Hematopoietic multipotent progenitor cell treated with erythropoietin and hydrocortisone succinate and interleukin-3 and kit ligand, for 8 days (in vitro differentiated cells): ENCODE data around the gene SLC4A1.

Experiments used
- DNase-seq: peaks from one replicate; pipeline ENCODE4 v3.0.0-alpha.2; 2015

Gene SLC4A1

DNA sequence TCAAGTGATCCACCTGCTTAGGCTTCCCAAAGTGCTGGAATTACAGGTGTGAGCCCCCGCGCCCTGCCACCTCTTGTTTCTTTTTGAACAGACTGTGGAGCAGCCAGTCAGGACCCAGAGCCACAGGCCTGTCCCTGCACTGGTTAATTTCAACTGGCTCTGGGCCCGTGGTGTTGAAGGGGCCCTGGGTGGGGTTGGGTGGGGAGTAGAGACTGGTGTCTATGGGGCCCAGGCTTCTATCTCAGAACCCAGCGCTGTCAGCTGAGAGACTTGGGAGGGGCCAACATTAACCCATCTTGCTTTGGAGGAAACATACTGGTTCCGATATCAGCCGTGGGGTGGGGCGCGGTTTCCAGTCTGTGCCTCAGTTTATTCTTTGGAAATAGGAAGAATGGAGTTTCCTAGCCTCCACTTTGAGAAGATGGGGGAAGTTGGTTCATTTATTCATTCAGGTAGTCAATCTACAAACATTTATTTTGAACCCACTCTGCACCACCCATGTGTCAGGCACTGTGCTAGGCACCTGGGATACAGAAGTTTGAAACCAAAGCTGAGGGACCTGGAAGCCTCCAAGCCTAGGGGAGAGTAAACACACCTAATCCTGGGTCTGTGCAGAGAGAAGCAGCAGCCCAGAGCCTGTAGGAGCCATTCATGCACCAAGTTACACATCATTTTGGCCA lies 15.5 kb upstream of the SLC4A1 start:
- peak; percentile 96 for DNase-seq

- DNase-seq = no peak
Observed at GRCh38 chr17:44282264-44282663, 14.3 kb upstream of the SLC4A1 start.

DNA sequence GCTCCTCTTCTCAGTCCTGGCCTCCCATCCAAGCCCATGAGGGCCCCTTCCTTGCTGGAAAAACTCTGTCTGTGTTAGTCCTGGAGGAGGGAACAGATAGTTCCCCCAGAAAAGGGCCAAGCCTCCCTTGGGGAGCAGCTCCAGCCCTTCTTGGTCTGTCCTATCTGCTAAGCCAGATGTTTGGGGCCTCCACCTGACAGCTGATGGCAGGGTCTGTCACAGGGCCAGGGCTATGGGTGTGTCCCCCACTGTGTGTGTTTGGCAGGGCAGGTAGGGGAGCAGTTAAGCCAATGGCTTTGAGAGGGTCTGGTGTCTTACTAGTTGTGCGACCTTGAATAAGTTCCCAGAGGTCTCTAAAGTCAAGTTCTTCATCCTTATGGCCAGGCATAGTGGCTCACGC lies 13.6 kb upstream of the SLC4A1 start:
- peak; percentile 96 for DNase-seq

- no peak for DNase-seq
Observed at GRCh38 chr17:44280392-44280937, 12.5 kb upstream of the SLC4A1 start.

DNA sequence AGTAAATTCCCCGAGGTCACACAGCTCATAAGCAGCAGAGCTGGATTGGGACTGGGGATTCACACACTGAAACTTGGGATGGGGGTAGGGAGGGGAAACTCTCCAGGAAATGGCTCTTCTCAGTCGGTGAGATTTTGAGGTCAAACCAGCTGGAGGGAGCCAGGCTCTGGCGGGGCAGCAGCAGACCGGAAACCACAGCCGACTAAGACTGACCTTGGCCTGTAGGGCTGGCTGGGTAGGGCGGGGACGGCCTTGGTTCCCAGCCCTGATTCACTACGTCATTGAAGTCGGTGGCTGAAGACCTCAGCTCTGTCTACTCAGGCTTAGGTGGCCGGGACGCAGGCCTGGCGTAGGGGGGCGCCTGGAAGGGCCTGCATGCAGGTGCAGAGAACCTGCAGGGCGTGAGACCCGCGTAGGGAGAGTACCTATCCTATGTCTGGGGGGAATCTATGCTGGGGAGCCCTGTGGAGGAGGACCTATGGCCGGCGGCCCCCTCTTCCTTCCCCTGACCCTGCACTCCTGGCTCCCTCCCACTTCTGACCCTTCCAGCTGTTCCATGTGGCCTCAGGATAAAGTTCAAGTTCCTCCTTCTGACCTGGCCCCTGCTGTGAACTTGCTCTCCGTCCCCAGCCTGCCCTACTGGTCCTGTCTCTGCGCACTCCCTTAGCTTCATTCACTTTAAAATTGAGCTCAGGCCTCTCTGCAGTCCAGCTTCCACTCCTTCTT lies 11.9 kb upstream of the SLC4A1 start:
- DNase-seq = peak; percentile 54

DNA sequence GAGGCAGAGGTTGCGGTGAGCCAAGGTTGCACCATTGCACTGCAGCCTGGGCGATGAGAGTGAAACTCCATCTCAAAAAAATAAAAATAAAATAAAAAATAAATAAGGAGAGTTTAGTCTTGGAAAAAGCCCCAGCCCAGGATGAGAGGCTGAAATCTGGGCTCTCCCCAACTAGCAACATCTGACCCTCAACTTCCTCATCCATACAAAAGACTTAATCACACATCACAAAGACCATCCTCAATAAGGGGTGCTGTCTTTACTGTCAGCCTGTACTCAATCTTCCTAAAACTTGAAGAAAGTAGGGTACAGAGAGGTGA lies 11.4 kb upstream of the SLC4A1 start:
- DNase-seq = no peak

DNA sequence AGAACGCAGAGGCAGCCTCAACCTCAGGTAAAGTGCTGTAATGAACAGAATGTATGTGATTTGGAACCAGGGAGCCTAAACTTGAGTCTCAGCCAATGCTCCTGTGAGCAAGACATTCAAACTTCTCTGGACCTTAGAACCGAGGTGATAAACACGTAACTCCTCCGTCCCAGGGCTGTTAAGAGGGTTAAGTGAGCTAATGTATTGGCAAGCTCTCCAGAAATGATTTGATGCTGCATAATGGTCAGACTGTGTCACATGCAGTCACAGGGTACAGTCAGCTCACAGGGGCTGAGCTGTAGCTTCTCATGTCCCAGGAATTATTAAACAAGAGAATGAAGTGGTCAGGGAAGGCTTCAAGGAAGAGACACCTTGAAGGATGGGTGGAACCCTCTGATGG lies 10.0 kb upstream of the SLC4A1 start:
- no peak for DNase-seq

DNA sequence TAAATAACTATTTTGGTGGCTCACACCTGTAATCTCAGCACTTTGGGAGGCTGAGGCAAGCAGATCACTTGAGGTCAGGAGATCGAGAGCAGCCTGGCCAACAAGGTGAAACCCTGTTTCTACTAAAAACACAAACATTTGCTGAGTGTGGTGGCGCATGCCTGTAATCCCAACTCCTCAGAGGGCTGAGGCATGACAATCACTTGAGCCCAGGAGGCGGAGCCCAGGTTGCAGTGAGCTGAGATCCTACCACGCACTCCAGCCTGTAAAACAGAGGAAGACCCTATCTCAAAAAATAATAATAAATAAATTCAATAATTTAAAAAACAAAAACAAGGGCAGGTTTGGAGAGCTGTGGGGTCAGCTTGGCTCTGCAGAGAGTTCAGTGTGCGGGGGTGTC lies 5.7 kb upstream of the SLC4A1 start:
- no peak for DNase-seq

DNA sequence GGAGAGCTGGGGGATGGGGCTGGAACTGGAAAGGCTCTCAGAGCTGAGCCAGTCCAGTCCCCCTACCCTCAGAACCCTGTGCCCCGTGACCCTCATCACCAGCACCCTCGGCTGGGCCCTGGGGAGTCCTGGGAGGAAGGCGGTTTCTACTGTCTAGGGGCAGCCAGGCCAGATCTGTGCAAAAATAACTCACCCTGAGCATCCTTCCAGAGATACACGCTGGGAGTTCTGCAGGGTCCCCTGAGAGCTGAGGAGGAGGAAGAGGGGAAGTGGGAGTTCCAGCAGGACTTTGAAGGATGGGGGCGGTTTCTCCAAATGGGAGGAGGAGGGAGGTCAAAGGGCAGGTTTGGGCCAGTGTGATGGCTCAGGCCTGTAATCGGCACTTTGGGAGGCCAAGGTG lies 5.0 kb upstream of the SLC4A1 start:
- DNase-seq = no peak

DNA sequence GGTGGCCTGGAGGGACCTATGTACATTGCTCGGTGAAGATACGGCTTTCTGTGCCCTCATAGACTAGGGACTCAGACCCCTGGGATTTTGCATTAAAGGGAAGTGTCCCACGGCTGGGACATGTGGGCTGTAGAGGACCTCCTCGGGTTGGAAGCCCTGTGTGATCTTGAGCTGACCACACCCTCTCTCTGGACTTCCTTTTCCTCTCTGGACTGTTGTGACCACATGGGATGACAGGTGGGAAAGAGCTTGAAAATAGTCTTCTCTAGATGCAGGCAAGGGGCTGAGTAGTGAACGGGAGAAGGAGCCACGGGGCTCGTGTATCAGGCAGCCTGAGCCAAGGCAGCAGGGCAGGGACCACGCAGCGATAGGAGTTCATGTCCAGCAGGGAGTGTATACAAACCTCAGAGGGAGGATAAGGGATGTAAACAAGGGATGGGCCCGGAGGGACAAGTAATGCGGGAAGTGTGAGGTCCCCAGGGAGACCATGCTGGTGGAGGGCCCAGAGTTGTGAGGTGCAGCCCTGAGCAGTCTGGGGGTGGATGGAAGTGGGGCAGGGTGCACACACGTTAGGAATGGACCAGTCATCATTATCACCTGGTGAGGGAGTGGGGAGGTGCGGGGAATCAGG lies 4.5 kb upstream of the SLC4A1 start:
- no peak for DNase-seq

DNA sequence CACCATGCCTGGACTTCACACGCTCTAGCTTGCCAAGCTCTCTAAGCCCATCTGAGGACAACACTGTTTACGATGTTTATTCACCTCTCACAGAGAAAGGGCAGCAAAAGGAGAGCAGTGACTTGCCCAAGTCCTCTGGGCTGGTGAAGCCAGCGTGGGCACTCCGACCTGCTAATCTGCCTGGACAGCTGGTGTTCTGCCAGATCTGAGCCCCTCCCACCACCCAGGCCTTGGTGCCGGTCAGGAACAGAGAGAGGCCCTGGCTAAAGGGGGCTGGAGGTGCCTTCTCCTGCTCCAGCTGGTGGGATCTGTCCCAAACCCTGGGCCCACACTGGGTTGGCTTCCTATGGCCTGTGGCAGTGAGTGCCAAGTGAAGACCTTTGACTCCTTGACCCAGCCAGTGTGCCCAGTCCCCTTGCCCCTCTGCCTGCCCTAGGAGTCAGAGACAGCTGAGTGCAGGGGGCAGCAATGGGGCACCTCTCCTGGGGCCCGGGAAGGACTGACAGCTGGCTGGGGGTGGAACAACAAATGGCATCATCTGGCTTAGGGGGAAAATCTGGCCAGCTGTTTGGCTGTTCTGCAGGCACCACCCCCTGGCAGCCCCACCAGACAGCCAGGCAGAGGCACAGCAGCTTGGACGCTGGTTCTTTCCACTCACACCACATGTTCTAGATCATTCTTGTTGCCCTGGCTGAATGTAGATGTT lies 1.8 kb upstream of the SLC4A1 start:
- peak; percentile 50 for DNase-seq

GRCh38 chr17:44268709-44269534 lies 987 bp upstream of the SLC4A1 start:
- peak; percentile 69 for DNase-seq

GRCh38 chr17:44267165-44267455 lies 825 bp downstream of the SLC4A1 start:
- no peak for DNase-seq

GRCh38 chr17:44266402-44267164 lies 1.4 kb downstream of the SLC4A1 start:
- DNase-seq = peak; percentile 99

- DNase-seq = no peak
Observed at GRCh38 chr17:44263345-44263902, 4.5 kb downstream of the SLC4A1 start.

DNA sequence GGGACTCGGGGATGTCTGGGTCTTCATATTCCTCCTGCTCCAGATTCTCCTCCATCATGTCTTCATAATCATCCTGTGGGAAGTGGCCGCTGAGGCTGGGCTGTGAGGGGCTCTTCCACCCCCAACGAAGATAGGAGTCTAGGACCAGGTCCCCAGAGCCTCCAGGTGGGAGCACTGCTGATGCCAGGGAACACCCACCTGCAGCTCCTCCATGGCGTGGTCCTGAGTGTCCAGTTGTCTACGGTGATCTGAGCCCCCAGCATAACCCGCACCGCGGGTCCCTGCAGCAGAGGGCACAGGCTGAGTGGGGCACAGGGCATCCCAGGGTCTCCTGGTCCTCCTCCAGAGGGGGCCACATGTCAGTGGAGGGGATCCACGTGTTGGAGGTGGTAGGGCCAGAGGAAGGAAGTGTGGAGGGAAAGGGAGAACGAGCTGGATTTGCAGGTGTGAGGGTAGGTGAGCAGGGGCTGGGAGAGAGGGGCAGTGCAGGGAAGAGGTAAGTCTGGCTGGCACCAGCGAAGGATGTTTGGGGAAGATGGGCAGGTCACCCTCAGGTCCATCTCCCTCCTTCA lies 5.2 kb downstream of the SLC4A1 start:
- DNase-seq = no peak

DNA sequence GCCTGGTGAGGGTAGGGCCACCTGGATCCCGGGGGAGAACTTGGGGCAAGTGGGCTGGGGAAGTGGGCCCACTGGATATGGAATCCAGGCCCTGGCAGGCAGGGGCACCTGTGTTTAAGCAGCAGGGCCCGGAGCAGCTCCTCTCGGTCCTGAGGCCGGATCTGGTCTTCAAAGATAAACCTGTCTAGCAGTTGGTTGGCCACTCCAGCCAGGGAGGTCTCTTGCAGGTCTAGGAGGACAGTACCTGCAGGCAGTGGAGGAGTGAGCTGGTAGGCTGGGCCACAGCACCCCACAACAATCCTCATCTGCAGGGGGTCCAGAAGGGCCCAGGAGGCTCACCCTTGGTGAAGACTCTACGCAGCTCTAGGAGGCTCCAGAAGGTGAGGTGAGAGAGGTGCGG lies 7.6 kb downstream of the SLC4A1 start:
- DNase-seq = no peak

- no peak for DNase-seq
Observed at GRCh38 chr17:44258811-44259351, 9.1 kb downstream of the SLC4A1 start.

DNA sequence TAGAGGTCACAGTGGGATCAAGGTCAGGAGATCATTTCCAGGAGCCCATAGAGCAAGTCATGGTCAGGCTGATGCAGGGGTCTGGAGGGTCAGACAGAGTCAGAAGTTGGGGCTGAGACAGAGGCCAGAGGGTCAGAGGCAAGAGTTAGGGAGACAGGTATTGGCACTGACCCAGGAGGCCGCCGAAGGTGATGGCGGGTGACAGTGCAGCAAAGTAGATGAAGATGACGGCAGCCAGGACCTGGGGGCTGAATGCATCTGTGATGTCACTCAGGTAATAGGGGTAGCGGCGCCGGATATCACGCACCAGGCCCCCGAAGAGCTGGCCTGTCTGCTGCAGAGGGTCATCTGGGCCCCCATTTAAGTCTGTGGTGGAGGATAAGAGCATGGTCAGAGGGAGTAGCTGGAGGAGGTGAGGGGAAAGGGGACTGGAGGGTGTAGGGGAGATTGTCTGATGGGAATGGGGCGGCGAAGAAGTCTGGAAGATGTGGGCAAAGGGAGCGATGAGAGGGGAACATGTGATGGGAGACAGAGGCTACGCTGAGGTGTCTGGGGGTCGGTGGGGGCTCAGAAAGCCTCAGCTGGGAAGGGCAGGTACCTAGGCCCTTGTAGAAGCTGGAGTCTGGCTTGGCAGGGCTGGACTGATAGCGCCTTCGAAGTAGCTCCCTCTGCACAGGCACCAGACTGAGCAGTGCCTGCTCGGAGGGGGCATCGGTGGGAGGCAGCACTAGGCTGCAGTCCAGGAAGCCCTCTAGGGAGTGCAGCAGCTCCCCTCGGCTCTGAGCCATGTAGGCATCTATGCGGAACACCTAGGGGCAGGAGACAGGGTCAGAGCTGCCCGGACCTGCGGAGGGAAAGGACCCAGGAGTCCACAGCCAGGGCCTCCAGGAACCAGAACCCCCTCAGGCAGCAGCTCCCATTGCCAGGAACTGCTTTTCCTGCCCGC lies 9.8 kb downstream of the SLC4A1 start:
- no peak for DNase-seq

DNA sequence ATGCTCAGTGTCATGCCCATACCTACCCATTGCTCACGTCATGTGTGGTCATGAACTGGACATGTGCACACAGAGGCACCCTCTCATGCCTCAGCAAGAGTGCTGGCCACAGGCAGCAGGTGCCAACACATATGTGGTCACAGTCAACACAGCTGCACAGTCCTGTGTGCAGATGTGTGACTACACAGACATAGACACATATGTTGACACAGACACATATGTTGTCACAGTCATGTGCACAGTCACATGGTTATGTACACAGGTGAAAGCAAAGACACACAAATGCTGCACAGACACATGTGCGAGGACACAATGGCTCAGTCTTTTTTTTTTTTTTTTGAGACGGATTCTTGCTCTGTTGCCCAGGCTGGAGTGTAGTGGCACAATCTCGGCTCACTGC lies 11.3 kb downstream of the SLC4A1 start:
- no peak for DNase-seq
